Vagina (tissue), 2 donors: ENCODE measurements around the gene MMP24.

Experiments used
- CTCF ChIP-seq, 3 experiments: fragments of 450-650 bp in 2 of 3; fragments of 200-600 bp in 1 of 3; sonication (generic) in 1 of 3; IDR thresholded peaks; one replicate each; pipeline ENCODE4 v1.5.1; 2017 to 2019; ENCODE audit warnings: antibody characterized with exemption in 3 of 3, mild to moderate bottlenecking in 2 of 3, moderate library complexity in 2 of 3
- POLR2A ChIP-seq, 2 donors: fragments of 450-650 bp; IDR thresholded peaks; one replicate each; pipeline ENCODE4 v1.6.1; 2017; ENCODE audit warnings: antibody characterized with exemption in 2 of 2, mild to moderate bottlenecking in 2 of 2, moderate library complexity in 2 of 2
- POLR2AphosphoS5 ChIP-seq, 2 donors: sonication (generic); formaldehyde crosslinking; IDR thresholded peaks; one replicate each; pipeline ENCODE4 v1.9.0; 2017; ENCODE audit warnings: antibody characterized with exemption in 2 of 2, mild to moderate bottlenecking in 2 of 2, low read depth in 1 of 2; ENCODE audit not compliant: insufficient read depth in 1 of 2

GRCh38 chr20:35306931-35307517, 80.5 kb downstream of the MMP24 start:
- TF ChIP-seq CTCF (IDR thresholded peaks at IDR 0.05) (peak in 2 of 3 experiments; percentile 14 to 20), POLR2A (IDR thresholded peaks at IDR 0.05) (no peak), POLR2AphosphoS5 (IDR thresholded peaks at IDR 0.05; ENCODE audit: insufficient read depth in 1 of 2, low read depth in 1 of 2) (peak; percentile 35 to 53)
